Body of pancreas (tissue), 4 donors: ENCODE results near the gene IFFO2. TPM values are rescaled to one million over a fixed set of nuclear protein-coding genes. Genes with fewer than 3 reads are reported as not detected.

ENCODE experiments used
- ATAC-seq: fragments of 150-250 bp; one replicate; pipeline ENCODE4 v1.9.1; 2016
- DNase-seq, 4 donors: peaks; one replicate each; pipeline ENCODE4 v3.0.0-alpha.2; 2019
- H3K27ac ChIP-seq, 4 donors: fragments of 200-600 bp; sonication (generic); 1 replicate in 3 of 4; 2 replicates in 1 of 4; pipeline versions ENCODE4 v1.5.1 to v1.6.1; 2016 to 2019; ENCODE audit warnings: mild to moderate bottlenecking in 1 of 4, mixed read lengths in 1 of 4, moderate library complexity in 1 of 4
- H3K27me3 ChIP-seq, 2 donors: fragments of 200-600 bp; sonication (generic); one replicate each; pipeline ENCODE4 v1.6.0; 2016; ENCODE audit warnings: mild to moderate bottlenecking in 1 of 2
- H3K36me3 ChIP-seq, 2 donors: fragments of 200-600 bp; sonication (generic); replicated peaks in 1 of 2; 2 replicates each; pipeline ENCODE4 v1.5.1; 2016; ENCODE audit warnings: low read depth in 2 of 2; ENCODE audit not compliant: insufficient read depth in 1 of 2
- H3K4me1 ChIP-seq: fragments of 200-600 bp; sonication (generic); one replicate; pipeline ENCODE4 v1.6.0; 2016
- H3K4me3 ChIP-seq, 2 donors: fragments of 200-600 bp; sonication (generic); 1 replicate in 1 of 2; 2 replicates in 1 of 2; pipeline ENCODE4 v1.5.1; 2016 to 2019
- H3K9me3 ChIP-seq, 3 donors: fragments of 200-600 bp; sonication (generic); 1 replicate in 2 of 3; 2 replicates in 1 of 3; pipeline ENCODE4 v1.5.1; 2016
- CTCF ChIP-seq, 7 experiments: fragments of 450-650 bp in 4 of 7; fragments of 200-600 bp in 3 of 7; sonication (generic) in 3 of 7; IDR thresholded peaks; one replicate each; pipeline ENCODE4 v1.5.1; 2016 to 2019; ENCODE audit warnings: antibody characterized with exemption in 7 of 7
- POLR2A ChIP-seq, 3 donors: fragments of 450-650 bp; IDR thresholded peaks; one replicate each; pipeline ENCODE4 v1.6.1; 2016; ENCODE audit warnings: antibody characterized with exemption in 3 of 3, mild to moderate bottlenecking in 2 of 3
- WGBS, 2 donors: methylation state at CpG; one replicate each; pipeline ENCODE4 v1.1.5; 2017; 5-methylcytosine and 5-hydroxymethylcytosine counted together
- intact Hi-C: fragments of 100-400 bp; cut with DNase I; formaldehyde crosslinking; loops from one replicate; pipeline ENCODE4 v1.15.1; 2023
- total RNA-seq, 2 donors: library from RNA; depleted of rRNA; stranded (reverse); fragments of >200 nt; gene quantifications; one replicate each; pipeline ENCODE4 v1.1.0, GENCODE V29; 2016

Gene IFFO2
- total RNA-seq, 2 donors from 2014 or later: 23.1 to 219 TPM

- TF ChIP-seq CTCF (IDR thresholded peaks at IDR 0.05): no peak
- intact Hi-C loops: no loop called here
Measured at GRCh38 chr1:18981242-18981641, 24.8 kb upstream of the IFFO2 start.

GRCh38 chr1:18978706-18979105 lies 22.2 kb upstream of the IFFO2 start:
- Histone ChIP-seq H3K9me3 (no peaks in the 10 kb centered on the region), H3K4me3 (no peak overlapping the region), H3K36me3 (no peaks in the 10 kb centered on the region), H3K27ac (no peak overlapping the region), H3K27me3 (no peaks in the 10 kb centered on the region), H3K4me1 (peaks cover 3% of the 10 kb centered on the region)
- no peak for DNase-seq
- TF ChIP-seq POLR2A (IDR thresholded peaks at IDR 0.05) (no peak), CTCF (IDR thresholded peaks at IDR 0.05) (no peak)
- 86 to 95% methylated on average over 2 of the region's 2 CpGs for WGBS, 2 donors
- ATAC-seq: no peak
- intact Hi-C loops: no loop called here

More at GRCh38 chr1:18981242-18981641, 24.8 kb upstream of the IFFO2 start:
- no peaks in the 10 kb centered on the region for H3K4me1 ChIP-seq
- H3K4me3 ChIP-seq: no peak overlapping the region
- DNase-seq: no peak
- no peaks in the 10 kb centered on the region for H3K36me3 ChIP-seq
- no peaks in the 10 kb centered on the region for H3K9me3 ChIP-seq
- H3K27ac ChIP-seq: no peak overlapping the region
- H3K27me3 ChIP-seq: no peaks in the 10 kb centered on the region
- no peak for ATAC-seq
- 89 to 98% methylated on average over 2 of the region's 2 CpGs for WGBS, 2 donors

GRCh38 chr1:18977428-18977827 lies 21.0 kb upstream of the IFFO2 start:
- DNase-seq (no peak), ATAC-seq (no peak)
- Histone ChIP-seq H3K27me3 (no peaks in the 10 kb centered on the region), H3K4me1 (peaks cover 6% of the 10 kb centered on the region), H3K4me3 (no peak overlapping the region), H3K27ac (no peak overlapping the region), H3K36me3 (no peaks in the 10 kb centered on the region), H3K9me3 (no peaks in the 10 kb centered on the region)
- intact Hi-C loops: no loop called here
- TF ChIP-seq CTCF (IDR thresholded peaks at IDR 0.05): no peak
- no peak for TF ChIP-seq POLR2A (IDR thresholded peaks at IDR 0.05)
- 77 to 93% methylated on average over 7 of the region's 7 CpGs for WGBS, 2 donors

GRCh38 chr1:18976096-18976495 lies 19.6 kb upstream of the IFFO2 start:
- no peak overlapping the region for H3K27ac ChIP-seq
- no peak for ATAC-seq
- TF ChIP-seq CTCF (IDR thresholded peaks at IDR 0.05) (no peak), POLR2A (IDR thresholded peaks at IDR 0.05) (no peak)
- intact Hi-C loops: no loop called here
- WGBS, 2 donors: 82 to 87% methylated on average over 7 to 8 of the region's 8 CpGs
- H3K4me3 ChIP-seq: no peak overlapping the region
- no peaks in the 10 kb centered on the region for H3K27me3 ChIP-seq
- H3K36me3 ChIP-seq: no peaks in the 10 kb centered on the region
- H3K4me1 ChIP-seq: peaks cover 8% of the 10 kb centered on the region
- H3K9me3 ChIP-seq: no peaks in the 10 kb centered on the region
- no peak for DNase-seq

DNA sequence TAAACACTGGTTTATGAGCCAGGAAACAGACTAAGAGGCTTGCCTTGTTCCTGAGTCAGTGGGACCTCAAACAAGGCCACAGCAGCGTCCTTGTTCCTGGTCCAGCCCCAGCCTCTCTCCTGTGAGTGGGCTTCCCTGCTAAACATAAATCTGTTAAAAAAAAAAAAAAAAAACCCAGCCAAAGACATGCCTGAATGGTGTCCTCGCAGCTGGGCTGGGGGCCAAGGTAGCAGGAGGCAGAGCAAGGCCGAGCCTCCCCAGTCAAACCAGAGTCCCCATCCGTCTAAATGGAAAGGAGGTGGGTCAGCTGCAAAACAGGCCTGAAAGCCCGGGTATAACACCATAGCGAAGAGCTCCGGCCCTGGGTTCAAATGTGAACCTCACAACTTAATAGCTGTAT lies 18.1 kb upstream of the IFFO2 start:
- no peak for ATAC-seq
- Histone ChIP-seq H3K36me3 (no peaks in the 10 kb centered on the region), H3K4me3 (no peak overlapping the region), H3K27ac (no peak overlapping the region), H3K27me3 (no peaks in the 10 kb centered on the region), H3K9me3 (no peaks in the 10 kb centered on the region), H3K4me1 (peaks cover 8% of the 10 kb centered on the region)
- intact Hi-C loops: no loop called here
- WGBS, 2 donors: 63 to 68% methylated on average over 7 of the region's 7 CpGs
- peak in 1 of 4 donors; percentile 41 for DNase-seq
- TF ChIP-seq CTCF (IDR thresholded peaks at IDR 0.05) (no peak), POLR2A (IDR thresholded peaks at IDR 0.05) (no peak)
